Stimulated activated CD4-positive, alpha-beta T cell treated with anti-CD3 and anti-CD28 coated beads, Interleukin-4, amount 100 ng/mL, for 24 hours (primary cell): ENCODE data around the gene CFAP70.
"Not testable (repeated sequence)": the region's sequence is repeated elsewhere in the genome, so short reads cannot be mapped to it uniquely, and the experiment has no call there.

Experiments used
- DNase-seq: peaks from one replicate; pipeline ENCODE4 v3.0.0-alpha.2; 2020

CFAP70 gene

DNA sequence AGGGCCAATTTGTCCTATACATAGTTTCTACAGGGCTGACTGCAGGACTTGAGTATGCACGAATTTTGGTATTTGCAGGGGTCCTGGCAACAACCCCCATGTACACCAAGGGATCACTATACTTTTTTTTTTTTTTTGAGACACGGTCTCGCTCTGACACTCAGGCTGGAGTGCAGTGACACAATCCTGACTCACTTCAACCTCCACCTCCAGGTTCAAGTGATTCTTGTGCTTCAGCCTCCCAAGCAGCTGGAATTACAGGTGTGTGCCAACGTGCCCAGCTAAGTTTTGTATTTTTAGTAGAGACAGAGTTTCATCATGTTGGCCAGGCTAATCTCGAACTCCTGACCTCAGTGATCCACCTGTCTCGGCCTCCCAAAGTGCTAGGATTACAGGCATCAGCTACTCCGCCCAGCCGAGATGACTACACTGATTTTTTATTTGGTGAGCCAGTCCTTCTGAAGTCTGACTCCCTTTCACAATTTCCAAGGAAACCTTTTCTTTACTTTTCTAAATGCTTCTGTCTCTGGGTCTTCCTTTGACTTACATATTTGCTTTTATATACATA, 19.8 kb downstream of the CFAP70 start:
- DNase-seq: no peak

DNA sequence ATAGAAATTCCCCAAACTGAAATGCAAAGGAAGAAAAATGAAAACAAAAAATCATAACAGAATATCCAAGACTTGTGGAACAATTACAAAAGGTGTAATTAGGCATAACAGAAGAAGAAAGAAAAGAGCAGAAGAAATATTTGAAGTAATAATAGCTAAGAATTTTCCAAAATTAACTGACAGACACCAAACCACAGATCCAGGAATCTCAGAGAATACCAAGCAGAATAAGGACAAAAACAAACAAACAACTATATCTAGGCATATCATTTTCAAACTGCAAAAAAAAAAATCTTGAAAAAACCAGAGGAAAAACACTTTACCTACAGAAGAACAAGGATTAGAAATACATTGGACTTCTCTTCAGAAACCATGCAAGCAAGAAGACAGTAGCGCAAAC, 25.5 kb downstream of the CFAP70 start:
- no peak for DNase-seq

DNA sequence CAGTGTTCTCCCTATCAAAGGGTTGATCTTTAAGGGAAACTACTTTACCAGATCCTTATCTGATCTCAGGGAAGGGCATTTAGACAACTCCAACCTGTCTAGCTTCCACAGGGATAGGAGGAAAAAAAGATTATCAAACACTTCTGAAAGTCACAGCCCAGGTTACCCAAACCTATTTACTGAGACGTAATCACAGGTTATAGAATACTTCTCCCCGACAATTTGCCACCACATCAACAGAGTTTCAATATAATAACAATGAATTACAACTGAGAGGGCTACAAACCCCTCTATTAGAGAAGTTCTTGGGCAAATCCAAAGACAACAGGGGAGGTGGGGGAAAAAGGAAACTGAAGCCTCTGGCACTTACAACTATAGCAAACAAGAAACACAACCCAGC, 26.3 kb downstream of the CFAP70 start:
- no peak for DNase-seq

DNA sequence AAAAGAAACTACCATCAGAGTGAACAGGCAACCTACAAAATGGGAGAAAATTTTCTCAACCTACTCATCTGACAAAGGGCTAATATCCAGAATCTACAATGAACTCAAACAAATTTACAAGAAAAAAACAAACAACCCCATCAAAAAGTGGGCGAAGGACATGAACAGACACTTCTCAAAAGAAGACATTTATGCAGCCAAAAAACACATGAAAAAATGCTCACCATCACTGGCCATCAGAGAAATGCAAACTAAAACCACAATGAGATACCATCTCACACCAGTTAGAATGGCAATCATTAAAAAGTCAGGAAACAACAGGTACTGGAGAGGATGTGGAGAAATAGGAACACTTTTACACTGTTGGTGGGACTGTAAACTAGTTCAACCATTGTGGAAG, 30.1 kb downstream of the CFAP70 start:
- DNase-seq: not testable (repeated sequence)

DNA sequence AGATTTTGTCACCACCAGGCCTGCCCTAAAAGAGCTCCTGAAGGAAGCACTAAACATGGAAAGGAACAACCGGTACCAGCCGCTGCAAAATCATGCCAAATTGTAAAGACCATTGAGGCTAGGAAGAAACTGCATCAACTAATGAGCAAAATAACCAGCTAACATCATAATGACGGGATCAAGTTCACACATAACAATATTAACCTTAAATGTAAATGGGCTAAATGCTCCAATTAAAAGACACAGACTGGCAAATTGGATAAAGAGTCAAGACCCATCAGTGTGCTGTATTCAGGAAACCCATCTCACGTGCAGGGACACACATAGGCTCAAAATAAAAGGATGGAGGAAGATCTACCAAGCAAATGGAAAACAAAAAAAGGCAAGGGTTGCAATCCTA, 33.4 kb downstream of the CFAP70 start:
- DNase-seq: not testable (repeated sequence)

DNA sequence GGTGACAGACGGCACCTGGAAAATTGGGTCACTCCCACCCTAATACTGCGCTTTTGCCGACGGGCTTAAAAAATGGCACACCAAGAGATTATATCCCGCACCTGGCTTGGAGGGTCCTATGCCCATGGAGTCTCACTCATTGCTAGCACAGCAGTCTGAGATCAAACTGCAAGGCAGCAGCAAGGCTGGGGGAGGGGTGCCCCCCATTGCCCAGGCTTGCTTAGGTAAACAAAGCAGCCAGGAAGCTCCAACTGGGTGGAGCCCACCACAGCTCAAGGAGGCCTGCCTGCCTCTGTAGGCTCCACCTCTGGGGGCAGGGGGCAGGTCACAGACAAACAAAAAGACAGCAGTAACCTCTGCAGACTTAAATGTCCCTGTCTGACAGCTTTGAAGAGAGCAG, 35.1 kb downstream of the CFAP70 start:
- DNase-seq: not testable (repeated sequence)

DNA sequence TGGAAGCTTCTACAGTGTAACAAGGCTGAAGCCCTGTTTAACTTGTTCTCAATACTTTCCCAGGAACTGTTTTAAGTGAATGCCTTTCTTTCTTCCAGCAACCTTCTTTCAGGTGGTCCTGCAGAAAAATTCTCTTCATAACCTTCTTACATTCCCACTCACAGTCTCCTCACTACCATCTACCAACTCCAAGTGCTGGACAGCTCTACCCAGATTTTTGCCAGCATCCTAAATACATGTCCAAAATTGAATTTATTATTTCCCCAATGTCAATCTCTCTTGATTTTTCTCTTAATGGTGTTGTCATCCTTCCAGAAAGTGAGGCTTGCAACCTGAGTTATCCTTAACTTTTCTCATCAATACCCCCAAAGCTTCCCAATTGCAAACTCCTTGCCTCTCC, 48.2 kb downstream of the CFAP70 start:
- no peak for DNase-seq

DNA sequence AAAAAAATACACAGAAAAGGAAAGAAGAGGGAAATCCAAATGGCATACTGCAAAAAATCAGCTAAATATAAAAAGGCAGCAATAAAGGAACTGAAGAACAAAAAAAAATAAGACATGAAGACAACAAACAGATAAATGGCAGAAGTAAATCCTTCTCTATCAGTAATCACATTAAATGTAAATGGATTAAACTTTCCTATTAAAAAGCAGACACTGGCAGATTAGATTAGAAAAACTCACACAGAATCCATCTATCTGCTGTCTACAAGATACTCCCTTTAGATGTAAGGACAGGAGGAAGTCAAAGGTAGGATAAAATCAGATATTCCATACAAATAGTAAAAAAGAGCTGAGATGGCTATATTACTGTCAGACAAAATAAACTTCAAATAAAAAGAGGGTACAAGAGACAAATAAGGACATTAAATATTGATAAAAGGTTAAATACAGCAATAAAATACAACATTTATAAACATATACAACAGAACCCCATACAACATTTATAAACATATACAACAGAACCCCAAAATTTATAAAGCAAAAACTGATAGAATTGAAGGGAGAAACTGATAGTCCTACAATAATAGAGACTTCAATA, 51.4 kb downstream of the CFAP70 start:
- no peak for DNase-seq

DNA sequence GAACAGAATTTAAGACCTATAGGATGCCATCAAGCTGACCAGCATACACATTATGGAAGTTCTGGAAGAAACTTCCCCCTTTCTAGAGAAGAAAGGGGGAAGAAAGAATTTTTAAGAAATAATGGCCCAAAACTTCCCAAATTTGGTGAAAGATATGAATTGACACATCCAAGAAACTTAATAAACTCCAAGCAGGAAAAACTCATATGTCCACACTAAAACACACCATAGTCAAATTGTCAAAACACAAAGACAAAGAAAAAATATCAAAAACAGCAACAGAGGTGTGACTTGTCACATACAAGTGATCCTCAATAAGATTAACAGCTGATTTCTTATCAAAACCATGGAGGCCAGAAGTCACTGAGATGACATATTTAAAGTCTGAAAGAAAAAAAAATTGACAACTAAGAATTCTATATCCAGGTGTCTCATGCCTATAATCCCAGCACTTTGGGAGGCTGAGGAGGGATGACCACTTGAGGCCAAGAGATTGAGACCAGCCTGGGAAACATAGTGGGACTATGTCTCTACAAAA, 52.4 kb downstream of the CFAP70 start:
- no peak for DNase-seq

DNA sequence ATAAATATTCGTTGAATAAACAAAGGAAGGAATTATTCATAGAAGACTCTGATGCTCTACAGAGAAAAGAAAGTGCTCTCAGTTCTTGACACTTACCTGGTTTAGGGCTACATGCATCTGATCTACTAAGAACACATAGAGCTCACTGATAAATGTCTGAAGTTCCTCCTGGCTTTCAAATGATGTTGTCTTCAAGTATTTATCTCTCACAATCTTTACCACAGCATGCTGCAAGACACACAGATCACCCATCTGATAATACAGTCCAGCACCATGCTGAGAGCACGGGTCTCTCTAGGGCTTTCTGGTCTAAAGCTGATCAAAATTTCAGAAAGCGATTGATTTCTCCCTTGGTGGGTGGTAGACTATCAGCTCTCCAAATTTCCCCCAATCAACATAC, 61.7 kb downstream of the CFAP70 start:
- no peak for DNase-seq

DNA sequence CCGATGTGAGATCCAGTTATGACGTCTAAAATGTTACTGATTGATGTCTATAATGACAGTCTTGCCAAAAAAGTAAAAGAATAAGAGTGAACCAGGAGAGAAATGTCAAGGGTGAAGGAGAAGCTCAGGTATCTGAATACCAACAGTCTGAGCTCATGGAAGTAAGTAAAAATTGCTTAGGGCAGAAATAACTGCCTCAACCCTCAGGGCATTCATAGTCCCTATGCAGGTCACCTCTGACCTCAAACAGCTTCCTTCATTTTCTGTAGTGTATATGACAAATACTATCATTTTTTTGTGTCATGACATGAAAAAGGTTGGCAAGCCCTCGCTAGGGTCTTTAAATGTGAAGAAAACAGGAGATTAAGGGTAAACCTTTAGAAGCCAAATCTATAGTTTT, 65.2 kb downstream of the CFAP70 start:
- DNase-seq: no peak

DNA sequence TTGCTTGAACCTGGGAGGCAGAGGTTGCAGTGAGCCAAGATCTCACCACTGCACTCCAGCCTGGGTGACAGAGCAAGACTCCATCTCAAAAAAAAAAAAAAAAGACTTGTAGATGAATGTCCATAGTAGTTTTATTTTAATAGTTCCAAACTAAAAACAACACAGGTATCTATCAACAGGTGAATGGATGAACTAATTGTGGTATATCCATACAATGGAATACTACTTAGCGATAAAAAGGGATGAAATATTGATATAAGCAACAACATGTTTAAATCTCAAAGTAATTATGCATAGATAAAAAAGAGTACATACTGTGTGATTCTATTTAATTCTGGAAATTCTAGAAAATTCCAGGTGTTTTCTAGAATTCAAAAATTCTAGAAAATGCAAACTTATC, 68.7 kb downstream of the CFAP70 start:
- DNase-seq: no peak

DNA sequence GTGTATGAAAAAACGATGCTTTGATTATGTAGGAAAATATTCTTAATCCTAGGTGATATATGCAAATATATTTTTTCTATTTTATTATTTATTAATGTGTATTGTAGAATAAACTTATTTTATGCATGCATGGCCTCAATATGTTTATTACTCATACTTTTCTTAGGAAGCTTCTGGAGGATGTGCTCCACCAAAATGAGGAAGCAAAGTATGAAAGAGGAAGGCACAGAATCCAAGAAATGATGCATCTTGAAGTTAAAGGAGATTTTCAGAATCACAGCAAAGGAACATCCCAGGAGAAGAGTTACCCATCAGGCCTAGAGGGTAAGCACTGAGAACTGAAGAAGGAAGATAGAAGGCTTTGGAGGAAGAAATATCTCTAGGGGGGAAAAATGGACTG, 71.2 kb downstream of the CFAP70 start:
- DNase-seq: no peak

DNA sequence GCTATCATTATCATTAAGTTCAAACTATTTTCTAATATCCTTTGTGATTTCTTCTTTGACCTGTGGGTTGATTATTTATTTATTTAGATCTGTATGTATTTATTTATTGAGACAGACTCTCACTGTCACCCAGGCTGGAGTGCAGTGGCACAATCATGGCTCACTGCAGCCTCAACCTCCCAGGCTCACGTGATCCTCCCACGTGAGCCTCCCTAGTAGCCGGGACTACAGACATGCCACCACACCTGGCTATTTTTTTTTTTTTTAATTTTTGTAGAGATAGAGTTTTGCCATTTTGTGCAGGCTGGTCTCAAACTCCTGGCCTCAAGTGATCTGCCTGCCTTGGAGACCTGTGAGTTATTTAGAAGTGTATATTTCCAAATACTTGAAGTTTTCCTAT, 77.6 kb downstream of the CFAP70 start:
- DNase-seq: no peak

DNA sequence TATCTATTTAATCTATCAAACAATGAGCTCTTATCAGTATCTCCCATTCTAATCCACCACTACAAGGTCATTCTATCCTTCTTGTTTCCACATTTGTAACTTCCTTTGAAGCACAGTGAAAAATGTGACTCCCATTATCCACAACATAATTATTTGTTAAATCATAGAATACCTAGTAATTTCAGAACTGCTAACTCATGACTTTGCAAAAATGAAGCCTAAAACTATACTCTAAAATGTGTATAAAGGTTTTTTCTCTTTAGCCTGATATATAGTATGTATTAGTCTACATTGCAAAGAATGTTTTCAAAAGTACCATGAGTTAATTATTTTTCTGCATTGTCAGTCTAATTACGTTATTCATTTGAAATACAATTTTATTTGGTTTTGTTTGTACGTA, 94.2 kb downstream of the CFAP70 start:
- no peak for DNase-seq

DNA sequence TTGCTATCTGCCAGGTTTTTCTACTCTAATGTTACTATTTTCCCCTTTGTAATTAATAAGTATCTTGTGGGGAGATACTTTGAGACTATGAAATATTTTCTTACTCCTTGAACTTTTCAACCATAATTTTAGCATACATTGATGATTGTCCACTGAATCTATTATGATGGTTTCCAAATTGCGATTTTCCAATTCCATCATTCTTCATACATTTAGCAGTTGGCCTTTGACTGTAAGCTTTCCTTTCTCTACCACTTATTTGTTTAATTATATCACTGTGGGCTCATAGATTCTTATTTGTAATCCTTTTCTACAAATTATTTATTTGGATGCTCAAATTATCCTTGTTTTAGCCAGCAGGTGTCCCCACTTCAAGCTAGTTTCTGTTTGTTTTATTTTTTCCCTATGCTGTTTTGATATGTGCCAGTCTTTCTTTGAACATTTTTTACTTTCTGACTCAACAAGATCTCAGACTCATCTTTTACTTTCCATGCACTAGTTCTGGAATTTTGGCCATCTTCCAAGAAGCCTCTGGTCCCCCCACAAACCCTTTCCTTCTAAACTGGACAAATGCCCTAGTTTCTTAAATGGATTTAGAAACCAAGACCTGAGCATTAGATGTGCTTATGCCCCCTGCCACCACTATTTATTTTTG, 94.8 kb downstream of the CFAP70 start:
- no peak for DNase-seq

DNA sequence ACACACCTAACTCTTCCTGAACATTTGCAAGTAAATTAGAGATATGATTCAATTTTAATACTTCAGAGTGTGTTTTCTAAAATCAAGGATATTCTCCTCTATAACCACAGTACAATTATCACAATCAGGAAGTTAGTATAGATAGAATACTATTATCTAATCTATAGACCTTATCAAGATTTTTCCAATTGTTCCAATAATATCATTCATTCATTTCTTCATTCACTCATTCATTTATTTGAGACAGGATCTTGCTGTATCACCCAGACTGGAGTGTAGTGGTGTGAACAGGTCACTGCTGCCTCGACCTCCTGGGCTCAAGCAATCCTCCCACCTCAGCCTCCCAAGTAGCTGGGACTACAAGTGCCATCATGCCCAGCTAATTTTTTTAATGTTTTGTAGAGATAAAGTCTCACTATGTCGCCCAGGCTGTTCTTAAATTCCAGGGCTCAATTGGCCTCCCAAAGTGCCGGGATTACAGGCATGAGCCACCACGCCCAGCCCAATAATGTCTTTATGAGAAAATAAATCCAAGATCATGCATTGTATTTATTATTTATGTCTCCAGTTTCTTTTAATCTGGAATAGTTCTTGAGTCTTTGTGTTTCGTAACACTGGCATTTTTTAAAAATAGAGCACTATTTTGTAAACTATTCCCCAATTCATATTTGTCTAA, 95.6 kb downstream of the CFAP70 start:
- no peak for DNase-seq

DNA sequence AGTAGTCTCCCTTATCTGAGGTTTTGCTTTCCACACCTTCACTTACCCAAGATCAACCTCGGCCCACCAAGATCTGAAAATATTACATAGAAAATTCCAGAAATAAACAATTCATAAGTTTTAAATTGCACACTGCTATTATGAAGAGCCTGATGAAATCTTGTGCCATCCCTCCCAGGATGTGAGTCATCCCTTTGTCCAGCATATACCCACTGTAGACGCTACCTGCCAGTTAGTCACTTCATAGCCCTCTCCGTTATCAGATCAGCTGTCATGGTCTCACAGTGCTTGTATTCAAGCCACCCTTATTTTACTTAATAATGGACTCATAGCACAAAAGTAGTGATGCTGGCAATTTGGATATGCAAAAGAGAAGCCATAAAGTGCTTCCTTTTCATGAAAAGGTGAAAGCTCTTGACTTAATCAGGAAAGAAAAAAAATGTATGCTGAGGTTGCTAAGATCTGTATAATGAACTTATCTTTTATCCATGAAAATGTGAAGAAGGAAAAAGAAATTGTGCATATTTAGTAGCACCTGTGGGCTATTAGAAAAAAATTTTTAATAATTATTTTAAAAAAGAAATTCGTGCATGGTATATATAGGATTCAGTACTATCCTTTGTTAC, 96.4 kb downstream of the CFAP70 start:
- no peak for DNase-seq

DNA sequence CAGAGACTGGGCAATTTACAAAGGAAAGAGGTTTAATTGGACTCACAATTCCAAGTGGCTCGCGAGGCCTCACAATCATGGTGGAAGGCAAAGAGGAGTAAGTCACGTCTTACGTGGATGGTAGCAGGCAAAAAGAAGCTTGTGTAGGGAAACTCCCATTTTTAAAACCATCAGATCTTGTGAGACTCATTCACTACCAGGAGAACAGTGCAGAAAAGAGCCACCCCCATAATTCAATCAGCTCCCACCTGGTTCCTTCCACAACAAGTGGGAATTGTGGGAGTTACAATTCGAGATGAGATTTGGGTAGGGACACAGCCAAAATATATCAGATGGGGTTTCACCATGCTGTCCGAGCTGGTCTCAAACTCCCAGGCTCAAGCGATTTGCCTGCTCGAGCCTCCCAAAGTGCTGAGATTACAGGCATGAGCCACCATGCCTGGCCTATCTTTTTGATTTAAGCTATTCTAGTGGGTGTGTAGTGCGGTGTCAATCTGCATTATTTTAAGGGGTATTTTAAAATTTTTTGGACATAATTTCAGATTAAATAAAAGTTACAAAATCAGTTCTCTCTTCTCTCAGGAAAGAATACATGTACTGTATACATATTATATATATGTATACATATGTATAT, 97.2 kb downstream of the CFAP70 start:
- no peak for DNase-seq

DNA sequence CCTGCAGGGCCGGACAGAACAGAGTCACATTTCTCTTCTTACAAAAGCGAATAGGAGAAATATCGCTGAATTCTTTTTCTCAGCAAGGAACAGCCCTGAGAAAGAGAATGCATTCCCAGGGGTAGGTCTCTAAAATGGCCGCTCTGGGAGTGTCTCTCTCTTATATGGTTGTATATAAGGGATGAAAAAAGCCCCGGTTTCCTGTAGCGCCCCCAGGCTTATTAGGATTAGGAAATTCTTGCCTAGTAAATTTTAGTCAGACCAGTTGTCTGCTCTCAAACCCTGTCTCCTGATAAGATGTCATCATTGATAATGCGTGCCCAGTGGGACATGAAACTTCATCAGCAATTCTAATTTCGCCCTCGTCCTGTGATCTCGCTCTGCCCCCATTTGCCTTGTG, 100.1 kb downstream of the CFAP70 start:
- not testable (repeated sequence) for DNase-seq

DNA sequence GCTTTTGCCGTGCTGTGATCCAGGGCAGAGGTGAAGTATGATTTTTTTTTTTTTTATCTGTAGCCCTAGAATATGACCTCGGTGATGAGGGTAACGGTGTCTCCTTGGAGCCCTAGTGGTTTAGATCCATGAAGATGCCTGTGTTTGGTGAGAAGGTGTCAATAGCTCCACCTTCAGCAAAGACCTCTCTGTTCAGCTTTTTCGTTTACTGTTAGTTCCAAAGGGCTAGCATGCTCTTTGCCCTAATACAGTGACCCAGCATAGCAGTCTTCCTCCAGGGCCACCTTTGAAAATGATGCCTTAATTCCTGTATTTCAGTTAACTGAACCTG, 105.5 kb downstream of the CFAP70 start:
- no peak for DNase-seq

DNA sequence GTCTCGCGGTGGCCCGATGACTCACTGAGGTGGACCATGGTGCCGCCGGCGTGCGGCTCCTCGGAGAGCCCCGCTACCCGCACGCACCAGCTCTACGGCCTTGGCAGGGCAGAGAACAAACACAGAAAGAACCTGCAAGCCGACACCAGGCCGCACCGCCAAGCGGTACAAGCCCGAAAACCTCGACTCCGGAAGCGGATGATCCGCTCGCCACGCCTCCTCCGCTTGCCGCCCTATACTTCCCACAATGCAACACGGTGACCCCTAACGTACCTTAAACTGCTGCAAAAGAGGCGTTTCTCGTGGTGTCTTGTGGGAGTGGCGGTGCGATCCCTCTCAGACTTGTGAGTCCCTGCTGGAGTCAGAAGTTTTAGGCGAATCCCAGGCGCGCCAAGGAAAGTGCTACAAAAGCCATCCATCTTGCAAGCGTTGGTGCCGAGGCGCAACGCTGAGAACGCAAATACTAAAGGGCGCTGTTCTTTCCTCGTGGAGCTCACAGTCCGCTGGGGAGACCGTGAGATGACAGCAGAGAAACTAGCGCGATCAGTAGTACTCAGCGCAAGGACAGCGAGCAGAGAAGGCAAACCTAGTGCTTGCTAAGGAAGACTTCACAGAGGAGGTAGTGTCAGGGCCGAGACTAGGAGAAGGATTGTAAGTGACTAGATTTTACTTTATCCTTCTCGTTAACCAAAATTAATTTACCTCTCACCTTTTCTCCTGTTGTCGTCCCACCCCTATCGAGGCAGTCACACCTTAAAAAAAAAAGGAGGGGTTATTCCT, 106.0 kb downstream of the CFAP70 start, which contains the start of gene MRPS16:
TSS of gene MRPS16 (minus strand) at position 200 of the 780 bp plus-strand sequence. CDS start at position 38, 162 bp downstream.
- peak; percentile 94 for DNase-seq
